ENCODE data around the gene NRGN. TPM values are rescaled to one million over a fixed set of nuclear protein-coding genes. Genes with fewer than 3 reads are reported as not detected.

Gene NRGN
- total and polyA plus RNA-seq, 4 donors, result 0.51 to 1.7 (median 1.6) TPM; not detected in 1

DNA sequence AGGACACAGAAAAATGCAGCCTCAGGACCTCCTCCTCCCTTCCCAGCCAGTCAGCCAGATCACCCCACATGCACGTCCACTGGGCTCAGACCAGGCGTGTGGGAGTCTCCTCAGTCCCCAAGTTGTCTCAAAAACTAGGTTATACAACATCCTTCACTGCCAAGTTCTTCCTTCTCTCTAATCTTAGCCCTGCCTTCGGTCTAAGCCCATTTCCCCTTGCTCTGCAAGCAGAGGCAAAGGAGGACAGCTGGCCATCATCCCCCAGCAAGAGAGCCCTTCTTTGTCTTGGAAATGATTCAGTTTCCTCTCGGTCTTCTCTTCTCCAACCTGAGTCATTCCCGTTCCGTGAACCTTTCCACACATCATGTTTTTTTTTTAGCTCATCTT is 14.0 kb upstream of the NRGN start:
- no peaks in the 10 kb centered on the region for H3K36me3 ChIP-seq (ENCODE audit: control insufficient read depth in 4 of 4, insufficient read depth in 3 of 4, low read depth in 1 of 4, low read length in 3 of 4)
- peaks cover 0 to 11% (median 1%) of the 10 kb centered on the region in 4 donors for H3K27me3 ChIP-seq (ENCODE audit: control insufficient read depth in 4 of 4, insufficient read depth in 4 of 4, low read length in 3 of 4)
- H3K9me3 ChIP-seq (ENCODE audit: control insufficient read depth in 4 of 4, low read length in 3 of 4), result no peaks in the 10 kb centered on the region
- no peak for DNase-seq (ENCODE audit: low spot score)
- TF ChIP-seq, protein P1, sequence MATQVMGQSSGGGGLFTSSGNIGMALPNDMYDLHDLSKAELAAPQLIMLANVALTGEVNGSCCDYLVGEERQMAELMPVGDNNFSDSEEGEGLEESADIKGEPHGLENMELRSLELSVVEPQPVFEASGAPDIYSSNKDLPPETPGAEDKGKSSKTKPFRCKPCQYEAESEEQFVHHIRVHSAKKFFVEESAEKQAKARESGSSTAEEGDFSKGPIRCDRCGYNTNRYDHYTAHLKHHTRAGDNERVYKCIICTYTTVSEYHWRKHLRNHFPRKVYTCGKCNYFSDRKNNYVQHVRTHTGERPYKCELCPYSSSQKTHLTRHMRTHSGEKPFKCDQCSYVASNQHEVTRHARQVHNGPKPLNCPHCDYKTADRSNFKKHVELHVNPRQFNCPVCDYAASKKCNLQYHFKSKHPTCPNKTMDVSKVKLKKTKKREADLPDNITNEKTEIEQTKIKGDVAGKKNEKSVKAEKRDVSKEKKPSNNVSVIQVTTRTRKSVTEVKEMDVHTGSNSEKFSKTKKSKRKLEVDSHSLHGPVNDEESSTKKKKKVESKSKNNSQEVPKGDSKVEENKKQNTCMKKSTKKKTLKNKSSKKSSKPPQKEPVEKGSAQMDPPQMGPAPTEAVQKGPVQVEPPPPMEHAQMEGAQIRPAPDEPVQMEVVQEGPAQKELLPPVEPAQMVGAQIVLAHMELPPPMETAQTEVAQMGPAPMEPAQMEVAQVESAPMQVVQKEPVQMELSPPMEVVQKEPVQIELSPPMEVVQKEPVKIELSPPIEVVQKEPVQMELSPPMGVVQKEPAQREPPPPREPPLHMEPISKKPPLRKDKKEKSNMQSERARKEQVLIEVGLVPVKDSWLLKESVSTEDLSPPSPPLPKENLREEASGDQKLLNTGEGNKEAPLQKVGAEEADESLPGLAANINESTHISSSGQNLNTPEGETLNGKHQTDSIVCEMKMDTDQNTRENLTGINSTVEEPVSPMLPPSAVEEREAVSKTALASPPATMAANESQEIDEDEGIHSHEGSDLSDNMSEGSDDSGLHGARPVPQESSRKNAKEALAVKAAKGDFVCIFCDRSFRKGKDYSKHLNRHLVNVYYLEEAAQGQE (IDR thresholded peaks at IDR 0.05), result no peak
- TF ChIP-seq RAD21 (IDR thresholded peaks at IDR 0.05) (no peak), FOXA2 (IDR thresholded peaks at IDR 0.05) (no peak), CTCF (IDR thresholded peaks at IDR 0.05; ENCODE audit: low read depth, low read length, missing input control) (no peak), FOXA1 (IDR thresholded peaks at IDR 0.05) (no peak), GABPA (IDR thresholded peaks at IDR 0.05 in 1 of 2, conservative IDR thresholded peaks at IDR 0.05 in 1 of 2) (no peak), ATF3 (IDR thresholded peaks at IDR 0.05) (no peak), TAF1 (conservative IDR thresholded peaks at IDR 0.05) (no peak)
- TF ChIP-seq, protein P2, sequence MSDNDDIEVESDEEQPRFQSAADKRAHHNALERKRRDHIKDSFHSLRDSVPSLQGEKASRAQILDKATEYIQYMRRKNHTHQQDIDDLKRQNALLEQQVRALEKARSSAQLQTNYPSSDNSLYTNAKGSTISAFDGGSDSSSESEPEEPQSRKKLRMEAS (IDR thresholded peaks at IDR 0.05), result no peak
- WGBS, result 57% methylated on average over 6 of the region's 6 CpGs
- peaks cover 0 to 7% (median 4%) of the 10 kb centered on the region in 4 donors for H3K4me1 ChIP-seq (ENCODE audit: control insufficient read depth in 4 of 4, insufficient read depth in 4 of 4, low read length in 3 of 4)
- no peak overlapping the region for H3K9ac ChIP-seq (ENCODE audit: low read depth in 1 of 2, low read length in 2 of 2)
- no peak overlapping the region for H3K27ac ChIP-seq (ENCODE audit: low read depth in 1 of 2, low read length in 2 of 2)
- H3K4me3 ChIP-seq (ENCODE audit: low read depth in 1 of 3, low read length in 3 of 3), result no peak overlapping the region

- H3K4me1 ChIP-seq (ENCODE audit: control insufficient read depth in 4 of 4, insufficient read depth in 4 of 4, low read length in 3 of 4), result peaks cover 0 to 7% (median 4%) of the 10 kb centered on the region in 4 donors
- H3K27ac ChIP-seq (ENCODE audit: low read depth in 1 of 2, low read length in 2 of 2), result no peak overlapping the region
- no peaks in the 10 kb centered on the region for H3K9me3 ChIP-seq (ENCODE audit: control insufficient read depth in 4 of 4, low read length in 3 of 4)
- H3K9ac ChIP-seq (ENCODE audit: low read depth in 1 of 2, low read length in 2 of 2), result no peak overlapping the region
- H3K4me3 ChIP-seq (ENCODE audit: low read depth in 1 of 3, low read length in 3 of 3), result no peak overlapping the region
- H3K36me3 ChIP-seq (ENCODE audit: control insufficient read depth in 4 of 4, insufficient read depth in 3 of 4, low read depth in 1 of 4, low read length in 3 of 4), result no peaks in the 10 kb centered on the region
- WGBS, result 87% methylated on average over 4 of the region's 4 CpGs
- H3K27me3 ChIP-seq (ENCODE audit: control insufficient read depth in 4 of 4, insufficient read depth in 4 of 4, low read length in 3 of 4), result peaks cover 0 to 6% (median 1%) of the 10 kb centered on the region in 4 donors
- no peak for DNase-seq (ENCODE audit: low spot score)
- TF ChIP-seq GABPA (IDR thresholded peaks at IDR 0.05 in 1 of 2, conservative IDR thresholded peaks at IDR 0.05 in 1 of 2), result no peak
- no peak for TF ChIP-seq RXRA (IDR thresholded peaks at IDR 0.05)
- no peak for TF ChIP-seq HNF4A (conservative IDR thresholded peaks at IDR 0.05)
- TF ChIP-seq, protein P2 (IDR thresholded peaks at IDR 0.05), result no peak
- no peak for TF ChIP-seq JUND (IDR thresholded peaks at IDR 0.05)
- no peak for TF ChIP-seq CTCF (IDR thresholded peaks at IDR 0.05; ENCODE audit: low read depth, low read length, missing input control)
- no peak for TF ChIP-seq SP1 (IDR thresholded peaks at IDR 0.05)
- no peak for TF ChIP-seq FOXA1 (IDR thresholded peaks at IDR 0.05)
- no peak for TF ChIP-seq EGR1 (IDR thresholded peaks at IDR 0.05; ENCODE audit: low read depth in 2 of 2)
- TF ChIP-seq NR2F2 (IDR thresholded peaks at IDR 0.05), result no peak
- TF ChIP-seq FOXA2 (IDR thresholded peaks at IDR 0.05), result no peak
- TF ChIP-seq RAD21 (IDR thresholded peaks at IDR 0.05), result no peak
- TF ChIP-seq ATF3 (IDR thresholded peaks at IDR 0.05), result no peak
- TF ChIP-seq, protein P3, sequence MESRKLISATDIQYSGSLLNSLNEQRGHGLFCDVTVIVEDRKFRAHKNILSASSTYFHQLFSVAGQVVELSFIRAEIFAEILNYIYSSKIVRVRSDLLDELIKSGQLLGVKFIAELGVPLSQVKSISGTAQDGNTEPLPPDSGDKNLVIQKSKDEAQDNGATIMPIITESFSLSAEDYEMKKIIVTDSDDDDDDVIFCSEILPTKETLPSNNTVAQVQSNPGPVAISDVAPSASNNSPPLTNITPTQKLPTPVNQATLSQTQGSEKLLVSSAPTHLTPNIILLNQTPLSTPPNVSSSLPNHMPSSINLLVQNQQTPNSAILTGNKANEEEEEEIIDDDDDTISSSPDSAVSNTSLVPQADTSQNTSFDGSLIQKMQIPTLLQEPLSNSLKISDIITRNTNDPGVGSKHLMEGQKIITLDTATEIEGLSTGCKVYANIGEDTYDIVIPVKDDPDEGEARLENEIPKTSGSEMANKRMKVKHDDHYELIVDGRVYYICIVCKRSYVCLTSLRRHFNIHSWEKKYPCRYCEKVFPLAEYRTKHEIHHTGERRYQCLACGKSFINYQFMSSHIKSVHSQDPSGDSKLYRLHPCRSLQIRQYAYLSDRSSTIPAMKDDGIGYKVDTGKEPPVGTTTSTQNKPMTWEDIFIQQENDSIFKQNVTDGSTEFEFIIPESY (IDR thresholded peaks at IDR 0.05), result no peak
- no peak for TF ChIP-seq HNF4G (IDR thresholded peaks at IDR 0.05)
Observed at GRCh38 chr11:124727474-124727873, 12.3 kb upstream of the NRGN start.

Measured in liver (tissue), 9 donors.